ENCODE measurements around the gene TCHP. TPM values are rescaled to one million over a fixed set of nuclear protein-coding genes. Genes with fewer than 3 reads are reported as not detected.

Gene TCHP
- total RNA-seq, 4 donors from 2014 or later: 11.4 to 39.6 (median 21.1) TPM

DNA sequence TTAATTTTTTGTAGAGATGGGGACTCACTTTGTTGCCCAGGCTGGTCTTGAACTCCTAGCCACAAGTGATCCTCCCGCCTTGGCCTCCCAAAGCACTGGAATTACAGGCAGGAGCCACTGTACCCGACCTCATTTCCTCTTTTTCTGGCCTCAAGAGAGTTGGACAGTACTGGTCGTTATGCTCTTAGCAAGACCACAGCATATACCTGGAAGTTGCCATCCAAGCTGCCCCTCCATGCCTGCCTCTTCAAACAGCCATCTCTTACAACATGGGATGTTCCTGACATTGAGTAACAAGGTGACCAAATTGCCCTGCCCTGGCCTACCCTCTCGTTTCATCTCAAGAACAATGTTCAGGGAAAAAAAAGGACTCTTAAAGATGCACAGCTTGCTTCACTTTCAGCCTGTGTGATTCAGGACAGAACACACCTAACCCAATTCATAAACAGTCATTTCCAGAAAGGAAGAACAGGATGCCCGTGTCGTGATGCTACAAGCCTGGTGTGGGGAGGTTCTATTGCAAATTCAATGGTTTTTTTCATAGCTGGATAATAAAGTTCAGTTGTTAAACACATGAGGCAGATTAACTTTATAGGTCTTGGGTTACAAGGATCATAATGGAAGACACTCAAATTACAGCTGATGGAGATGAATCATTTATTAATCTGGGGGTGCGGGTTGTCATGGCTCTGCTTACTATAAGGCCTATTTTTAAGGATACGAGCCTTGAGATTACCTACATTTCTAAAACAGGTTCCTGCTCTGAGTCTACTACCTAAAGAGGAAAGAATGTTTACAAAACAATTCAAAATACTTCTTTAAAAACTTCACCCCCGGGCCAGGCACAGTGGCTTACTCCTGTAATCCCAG is 31.7 kb upstream of the TCHP start:
- TF ChIP-seq EP300 (IDR thresholded peaks at IDR 0.05): no peak
- TF ChIP-seq, protein P1, sequence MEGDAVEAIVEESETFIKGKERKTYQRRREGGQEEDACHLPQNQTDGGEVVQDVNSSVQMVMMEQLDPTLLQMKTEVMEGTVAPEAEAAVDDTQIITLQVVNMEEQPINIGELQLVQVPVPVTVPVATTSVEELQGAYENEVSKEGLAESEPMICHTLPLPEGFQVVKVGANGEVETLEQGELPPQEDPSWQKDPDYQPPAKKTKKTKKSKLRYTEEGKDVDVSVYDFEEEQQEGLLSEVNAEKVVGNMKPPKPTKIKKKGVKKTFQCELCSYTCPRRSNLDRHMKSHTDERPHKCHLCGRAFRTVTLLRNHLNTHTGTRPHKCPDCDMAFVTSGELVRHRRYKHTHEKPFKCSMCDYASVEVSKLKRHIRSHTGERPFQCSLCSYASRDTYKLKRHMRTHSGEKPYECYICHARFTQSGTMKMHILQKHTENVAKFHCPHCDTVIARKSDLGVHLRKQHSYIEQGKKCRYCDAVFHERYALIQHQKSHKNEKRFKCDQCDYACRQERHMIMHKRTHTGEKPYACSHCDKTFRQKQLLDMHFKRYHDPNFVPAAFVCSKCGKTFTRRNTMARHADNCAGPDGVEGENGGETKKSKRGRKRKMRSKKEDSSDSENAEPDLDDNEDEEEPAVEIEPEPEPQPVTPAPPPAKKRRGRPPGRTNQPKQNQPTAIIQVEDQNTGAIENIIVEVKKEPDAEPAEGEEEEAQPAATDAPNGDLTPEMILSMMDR (IDR thresholded peaks at IDR 0.05): no peak
- no peak for TF ChIP-seq POLR2A (IDR thresholded peaks at IDR 0.05)
- no peaks in the 10 kb centered on the region for H3K27me3 ChIP-seq
- DNase-seq (ENCODE audit: low spot score in 2 of 2): no peak
- H3K36me3 ChIP-seq: no peaks in the 10 kb centered on the region
- no peaks in the 10 kb centered on the region for H3K9me3 ChIP-seq
- 72 to 75% methylated on average over 9 of the region's 9 CpGs for WGBS, 2 donors
- H3K27ac ChIP-seq: peak overlapping the region in 3 of 4 donors; percentile 21 to 80 (median 77)
- no peak overlapping the region for H3K4me3 ChIP-seq
- H3K4me1 ChIP-seq: peaks cover 0 to 77% (median 51%) of the 10 kb centered on the region in 4 donors

GRCh38 chr12:109870648-109871047 is 29.4 kb upstream of the TCHP start:
- no peak overlapping the region for H3K4me3 ChIP-seq
- H3K27ac ChIP-seq: peak overlapping the region; percentile 54 to 80 (median 69)
- TF ChIP-seq, protein P1 (IDR thresholded peaks at IDR 0.05): no peak
- TF ChIP-seq EP300 (IDR thresholded peaks at IDR 0.05) (no peak), POLR2A (IDR thresholded peaks at IDR 0.05) (no peak)
- H3K4me1 ChIP-seq: peaks cover 0 to 77% (median 35%) of the 10 kb centered on the region in 4 donors
- DNase-seq (ENCODE audit: low spot score in 2 of 2): no peak
- WGBS, 2 donors: 34 to 47% methylated on average over 2 of the region's 2 CpGs
- no peaks in the 10 kb centered on the region for H3K9me3 ChIP-seq
- H3K27me3 ChIP-seq: no peaks in the 10 kb centered on the region
- no peaks in the 10 kb centered on the region for H3K36me3 ChIP-seq

GRCh38 chr12:109871668-109872314 is 28.3 kb upstream of the TCHP start:
- TF ChIP-seq POLR2A (IDR thresholded peaks at IDR 0.05) (no peak), EP300 (IDR thresholded peaks at IDR 0.05) (peak in 1 of 2 donors; percentile 54)
- TF ChIP-seq, protein P1 (IDR thresholded peaks at IDR 0.05): no peak
- H3K9me3 ChIP-seq: no peaks in the 10 kb centered on the region
- H3K36me3 ChIP-seq: no peaks in the 10 kb centered on the region
- H3K4me1 ChIP-seq: peaks cover 0 to 81% (median 34%) of the 10 kb centered on the region in 4 donors
- no peak for DNase-seq (ENCODE audit: low spot score in 2 of 2)
- no peaks in the 10 kb centered on the region for H3K27me3 ChIP-seq
- H3K4me3 ChIP-seq: no peak overlapping the region
- H3K27ac ChIP-seq: peak overlapping the region; percentile 54 to 80 (median 69)
- 36 to 45% methylated on average over 7 of the region's 7 CpGs for WGBS, 2 donors

- TF ChIP-seq EP300 (IDR thresholded peaks at IDR 0.05): no peak
These were observed 26.4 kb upstream of the TCHP start for GRCh38 chr12:109873653-109874052.

DNA sequence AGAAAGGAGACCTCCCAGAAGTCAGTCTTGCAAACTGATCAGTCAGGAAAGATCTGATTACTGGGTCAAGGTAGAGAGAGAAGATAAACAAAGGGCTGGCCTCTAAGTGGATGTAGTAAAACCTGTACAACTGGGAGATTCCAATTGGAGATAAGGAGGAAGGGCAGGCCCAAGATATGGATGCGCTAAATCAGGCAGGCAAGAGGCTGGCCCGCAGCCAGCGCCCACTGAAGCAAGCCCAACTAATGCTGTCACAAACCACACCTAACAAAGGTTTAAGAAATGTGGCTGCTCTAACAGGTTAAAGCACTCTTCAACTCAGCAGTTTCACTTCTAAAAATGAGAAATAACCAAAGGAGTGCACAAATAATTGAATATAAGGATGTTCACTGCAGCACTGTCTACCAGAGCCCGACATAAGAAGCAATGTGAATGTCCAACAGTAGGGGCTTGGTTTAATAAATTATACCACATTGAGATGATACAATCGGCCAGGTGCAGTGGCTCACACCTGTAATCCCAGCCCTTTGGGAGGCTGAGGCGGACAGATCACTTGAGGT is 24.4 kb upstream of the TCHP start:
- H3K36me3 ChIP-seq: no peaks in the 10 kb centered on the region
- no peaks in the 10 kb centered on the region for H3K27me3 ChIP-seq
- no peak overlapping the region for H3K4me3 ChIP-seq
- TF ChIP-seq EP300 (IDR thresholded peaks at IDR 0.05) (no peak), POLR2A (IDR thresholded peaks at IDR 0.05) (no peak)
- TF ChIP-seq, protein P1 (IDR thresholded peaks at IDR 0.05): no peak
- whole genome bisulfite sequencing, 2 donors: 79 to 82% methylated on average over 6 of the region's 6 CpGs
- H3K9me3 ChIP-seq: no peaks in the 10 kb centered on the region
- DNase-seq (ENCODE audit: low spot score in 2 of 2): no peak
- H3K4me1 ChIP-seq: peaks cover 0 to 90% (median 47%) of the 10 kb centered on the region in 4 donors
- peak overlapping the region in 3 of 4 donors; percentile 31 to 94 (median 92) for H3K27ac ChIP-seq

More at GRCh38 chr12:109873653-109874052, 26.4 kb upstream of the TCHP start:
- WGBS, 2 donors: 80 to 84% methylated on average over 6 of the region's 6 CpGs
- peaks cover 0 to 94% (median 45%) of the 10 kb centered on the region in 4 donors for H3K4me1 ChIP-seq
- H3K36me3 ChIP-seq: no peaks in the 10 kb centered on the region
- no peaks in the 10 kb centered on the region for H3K9me3 ChIP-seq
- H3K4me3 ChIP-seq: no peak overlapping the region
- no peak for DNase-seq (ENCODE audit: low spot score in 2 of 2)
- peak overlapping the region in 2 of 4 donors; percentile 77 to 92 for H3K27ac ChIP-seq
- no peaks in the 10 kb centered on the region for H3K27me3 ChIP-seq
